Stimulated activated naive CD4-positive, alpha-beta T cell (primary cell): ENCODE results near the gene NR1I3.
"Not testable (repeated sequence)": the region's sequence is repeated elsewhere in the genome, so short reads cannot be mapped to it uniquely, and the experiment has no call there.

Experiments
- DNase-seq, 6 experiments: peaks; one replicate each; lab custom pipeline; 2025; lab: John Stamatoyannopoulos, UW

Gene NR1I3

DNA sequence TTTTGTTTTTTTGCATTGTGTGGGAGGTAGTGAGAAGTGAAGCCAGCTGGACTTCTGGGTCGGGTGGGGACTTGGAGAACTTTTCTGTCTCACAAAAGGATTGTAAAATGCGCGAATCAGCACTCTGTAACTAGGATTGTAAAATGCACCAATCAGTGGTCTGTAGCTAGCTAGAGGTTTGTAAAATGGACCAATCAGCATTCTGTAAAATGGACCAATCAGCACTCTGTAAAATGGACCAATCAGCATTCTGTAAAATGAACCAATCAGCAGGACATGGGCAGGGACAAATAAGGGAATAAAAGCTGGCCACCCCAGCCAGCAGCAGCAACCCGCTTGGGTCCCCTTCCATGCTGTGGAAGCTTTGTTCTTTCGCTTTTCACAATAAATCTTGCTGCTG lies 12.1 kb upstream of the NR1I3 start:
- DNase-seq, result not testable (repeated sequence)

DNA sequence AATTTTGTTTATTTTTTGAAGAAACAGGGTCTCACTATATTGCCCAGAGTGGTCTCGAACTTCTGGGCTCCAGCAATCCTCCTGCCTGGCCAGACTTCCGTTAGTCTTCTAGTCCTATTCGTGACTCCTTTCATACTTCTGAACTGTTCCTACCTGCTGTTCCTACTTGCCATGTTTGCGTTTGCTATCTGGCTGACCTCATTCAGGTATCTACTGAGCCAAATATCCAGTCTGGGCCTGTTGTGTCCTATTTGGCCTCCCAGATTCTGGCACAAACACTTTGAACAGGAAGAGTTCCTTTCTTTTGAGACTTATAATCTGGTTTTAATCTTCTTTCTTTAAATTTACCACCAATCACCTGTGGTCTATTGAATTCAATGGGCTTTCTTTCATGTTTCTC lies 6.9 kb upstream of the NR1I3 start:
- no peak for DNase-seq

DNA sequence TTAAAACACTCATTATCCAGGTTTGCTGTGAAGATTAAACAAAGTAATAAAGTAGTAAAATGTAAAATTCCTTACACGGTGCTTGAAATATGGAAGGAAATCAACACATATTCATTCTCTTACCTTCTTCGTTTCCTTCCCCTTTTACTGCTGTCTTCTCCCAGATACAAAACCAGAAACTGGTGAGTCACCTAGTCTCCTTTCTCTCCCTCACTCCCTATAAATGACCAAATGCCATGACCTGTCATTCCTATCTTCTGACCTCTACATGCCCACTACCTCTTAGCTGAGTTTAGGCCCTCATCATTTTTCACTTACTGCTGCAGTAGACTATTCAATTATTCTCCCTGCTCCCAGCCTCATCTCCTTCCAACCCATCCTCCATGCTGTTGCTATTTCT lies 4.3 kb upstream of the NR1I3 start:
- no peak for DNase-seq

DNA sequence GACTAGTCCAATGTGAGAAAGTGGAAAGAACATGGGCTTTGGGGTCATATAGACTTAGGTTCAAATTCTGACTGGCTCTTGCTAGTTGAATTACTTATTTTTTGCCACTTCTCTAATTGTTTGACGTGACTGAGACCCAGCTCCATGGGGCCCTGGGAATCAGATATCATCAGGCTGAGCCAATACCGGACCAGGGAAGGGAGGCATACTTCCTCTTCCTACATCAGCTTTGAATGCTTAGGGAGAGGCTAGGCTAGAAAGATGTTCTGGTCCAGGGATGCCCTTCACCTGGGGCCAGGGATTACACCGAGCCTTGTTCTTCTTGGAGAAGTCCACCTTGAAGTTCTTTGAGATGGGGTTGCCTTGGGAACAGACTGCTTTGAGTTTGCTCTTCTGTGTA lies 3.7 kb upstream of the NR1I3 start:
- DNase-seq, result no peak

DNA sequence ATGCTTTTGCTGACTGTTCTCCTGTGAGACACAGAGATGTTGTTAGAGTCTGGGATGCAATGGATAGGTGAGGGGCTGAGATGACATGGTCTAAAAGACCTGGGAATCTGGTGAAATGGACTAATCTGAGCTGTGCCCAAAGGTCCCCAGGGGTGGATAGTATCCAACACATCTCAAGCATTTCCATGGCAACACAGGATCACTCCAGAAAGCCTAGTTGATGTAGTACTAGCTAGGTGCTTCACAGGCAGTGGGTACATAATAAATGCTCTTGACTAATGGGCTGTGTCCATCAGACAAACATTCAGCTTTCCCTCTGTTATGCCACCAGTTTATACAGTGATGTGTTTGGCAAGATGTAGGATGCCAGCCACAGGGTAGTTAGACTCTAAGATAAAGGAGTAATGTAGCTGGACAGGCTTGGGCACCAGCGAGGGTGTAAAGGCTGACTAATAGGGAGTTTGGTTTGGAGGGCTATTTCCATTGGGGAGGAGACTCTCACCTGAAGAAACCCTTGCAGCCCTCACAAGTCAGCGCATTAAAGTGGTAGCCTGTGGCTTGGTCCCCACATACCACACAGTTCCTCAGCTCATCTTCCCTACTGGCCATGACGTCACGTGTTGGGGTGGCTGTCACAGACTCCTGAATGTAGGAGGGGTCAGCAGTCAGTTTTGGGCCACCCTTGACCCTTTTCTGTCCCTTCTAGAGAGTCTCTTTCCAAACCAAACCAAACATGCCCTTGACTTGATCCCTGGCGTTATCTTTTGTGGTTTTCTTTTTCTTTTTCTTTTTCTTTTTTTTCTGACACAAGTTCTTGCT lies 1.8 kb downstream of the NR1I3 start:
- no peak for DNase-seq

DNA sequence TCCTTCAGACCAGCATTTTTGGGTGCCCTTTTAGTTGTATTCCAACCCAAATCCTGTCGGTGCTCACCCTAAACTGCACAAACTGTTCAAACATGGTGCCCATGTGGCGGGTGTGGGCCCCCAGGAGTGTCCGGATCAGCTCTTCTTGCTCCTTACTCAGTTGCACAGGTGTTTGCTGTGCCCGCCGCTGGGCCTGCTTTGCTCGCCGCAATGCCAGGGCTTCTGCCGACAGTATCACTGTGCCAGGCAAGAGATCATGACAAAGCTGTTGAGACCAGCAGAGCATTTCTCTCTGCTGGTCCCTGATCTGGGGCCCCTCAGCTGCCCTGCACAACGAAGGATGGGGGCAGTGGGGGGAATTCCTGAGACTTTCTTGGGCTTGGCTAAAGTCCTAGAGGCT lies 4.9 kb downstream of the NR1I3 start:
- DNase-seq, result no peak

DNA sequence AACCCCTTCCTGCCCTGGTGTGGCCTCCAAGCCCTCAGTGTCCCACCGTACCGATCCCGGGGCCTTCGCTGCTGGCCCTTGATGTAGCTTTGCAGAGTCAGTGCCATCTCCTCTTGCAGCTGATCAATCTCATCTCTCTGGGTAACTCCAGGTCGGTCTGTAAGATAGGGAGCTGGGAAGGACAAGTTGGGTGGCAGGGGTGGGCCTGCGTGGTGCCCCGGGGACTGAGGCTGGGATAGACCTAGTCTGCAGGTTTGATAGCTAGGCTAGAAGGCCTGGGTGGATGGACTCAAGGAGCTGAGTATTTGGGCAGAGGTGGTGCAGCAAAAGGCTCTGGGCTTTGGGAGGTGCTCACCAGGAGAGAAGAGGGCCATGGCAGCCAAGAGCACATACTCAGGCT lies 7.2 kb downstream of the NR1I3 start:
- no peak for DNase-seq

DNA sequence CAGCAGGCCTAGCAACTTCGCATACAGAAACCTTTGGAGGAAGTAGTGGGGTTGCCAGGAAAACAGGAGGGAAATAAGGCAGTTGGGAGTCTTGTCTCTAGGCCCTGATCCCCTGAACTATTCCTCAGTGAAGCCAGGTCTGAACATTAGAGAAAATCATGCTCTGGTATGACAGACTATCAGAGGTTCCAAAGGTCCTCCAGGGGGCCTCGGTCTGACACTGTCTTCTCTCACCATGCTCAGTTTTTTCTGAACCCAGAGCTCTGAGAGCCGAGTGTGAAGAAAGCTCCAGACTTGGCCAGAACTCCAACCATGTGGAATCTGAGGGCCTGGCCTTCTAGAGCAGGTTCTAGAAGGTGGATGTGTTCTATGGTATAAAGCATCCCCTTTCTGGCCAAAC lies 8.1 kb downstream of the NR1I3 start:
- no peak for DNase-seq

DNA sequence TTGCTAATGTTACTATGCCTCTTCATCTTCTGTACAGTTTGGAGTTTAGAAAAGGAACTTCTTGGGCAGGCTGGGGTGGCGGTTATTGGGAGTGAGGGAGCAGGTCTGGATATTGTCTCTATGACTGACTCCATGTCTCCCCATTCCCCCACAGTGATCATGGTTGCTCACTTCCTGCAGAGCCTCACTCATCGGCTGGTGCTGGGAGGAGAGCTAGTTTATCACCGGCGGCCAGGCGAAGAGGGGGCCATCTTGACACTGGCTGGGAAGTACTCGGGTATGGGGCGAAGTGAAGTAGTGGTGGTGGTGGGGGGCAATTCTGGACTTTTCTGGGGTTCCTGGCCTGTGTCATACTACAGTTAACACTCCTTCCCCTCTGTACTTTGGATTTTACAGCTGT lies 10.0 kb downstream of the NR1I3 start:
- DNase-seq, result no peak

DNA sequence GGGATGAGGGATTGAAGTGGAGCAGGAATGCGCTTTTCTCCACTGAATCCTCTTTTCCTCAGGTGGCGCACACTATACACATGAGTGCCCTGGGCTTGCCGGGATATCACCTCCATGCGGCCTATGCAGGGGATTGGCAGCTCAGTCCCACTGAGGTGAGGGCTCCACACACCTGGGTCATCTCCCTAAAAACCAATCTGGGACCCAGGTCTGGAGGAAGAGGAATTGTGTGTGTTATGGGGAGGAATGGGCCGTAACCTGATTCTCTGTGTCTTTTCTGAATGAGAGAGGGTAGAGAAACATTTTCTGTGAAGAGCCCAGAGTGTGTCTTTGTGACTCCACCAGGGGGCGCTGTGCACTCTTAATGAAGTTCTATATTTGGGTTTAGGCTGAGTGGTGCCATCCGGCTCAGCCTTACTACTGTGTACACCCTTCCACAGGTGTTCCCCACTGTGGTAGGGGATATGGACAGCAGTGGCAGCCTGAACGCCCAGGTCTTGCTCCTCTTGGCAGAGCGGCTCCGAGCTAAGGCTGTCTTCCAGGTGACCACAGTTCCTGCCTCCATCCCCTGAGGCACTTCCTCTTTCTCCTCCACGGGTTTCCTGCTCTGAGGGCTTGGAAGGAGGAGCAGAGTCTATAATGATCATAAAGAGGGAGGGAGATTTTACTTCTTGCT lies 10.7 kb downstream of the NR1I3 start:
- peak; percentile 71 to 92 (median 84) for DNase-seq

DNA sequence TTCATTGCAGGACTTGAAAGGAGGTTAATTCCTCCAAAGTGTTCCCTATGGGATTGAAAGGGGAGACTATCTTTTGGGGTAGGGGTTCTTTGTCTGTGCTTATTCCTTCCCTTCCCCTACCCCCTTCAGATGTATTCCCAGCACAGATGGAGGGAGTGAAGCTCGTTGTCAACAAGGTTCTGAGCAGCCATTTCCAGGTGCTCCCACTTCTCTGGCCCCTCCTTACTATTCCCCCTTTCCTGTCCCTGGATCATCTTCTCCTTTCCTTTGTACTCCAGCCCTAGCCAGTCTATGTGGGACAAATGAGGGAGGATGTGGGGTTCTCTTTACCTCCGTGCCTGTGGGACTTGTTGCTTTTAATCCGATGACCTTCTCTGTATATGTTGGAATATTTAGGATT lies 11.2 kb downstream of the NR1I3 start:
- DNase-seq, result no peak

DNA sequence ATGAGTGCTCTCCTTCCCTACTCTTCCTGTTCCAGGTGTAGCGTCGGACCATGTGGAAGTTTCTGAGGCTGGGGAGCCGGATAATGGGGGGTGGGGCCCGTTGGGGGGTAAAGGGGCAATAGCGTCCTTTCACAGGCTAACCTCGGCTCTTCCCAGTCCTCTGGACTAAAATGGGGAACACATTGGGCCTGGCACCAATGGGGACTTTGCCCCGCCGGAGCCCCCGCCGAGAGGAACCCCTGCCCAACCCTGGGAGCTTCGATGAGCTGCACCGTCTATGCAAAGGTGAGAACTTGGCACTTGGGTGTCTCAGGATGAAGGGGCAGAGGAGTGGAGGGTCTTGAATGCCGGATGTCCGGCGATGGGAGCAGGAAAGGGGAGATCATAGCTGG lies 11.7 kb downstream of the NR1I3 start:
- no peak for DNase-seq

DNA sequence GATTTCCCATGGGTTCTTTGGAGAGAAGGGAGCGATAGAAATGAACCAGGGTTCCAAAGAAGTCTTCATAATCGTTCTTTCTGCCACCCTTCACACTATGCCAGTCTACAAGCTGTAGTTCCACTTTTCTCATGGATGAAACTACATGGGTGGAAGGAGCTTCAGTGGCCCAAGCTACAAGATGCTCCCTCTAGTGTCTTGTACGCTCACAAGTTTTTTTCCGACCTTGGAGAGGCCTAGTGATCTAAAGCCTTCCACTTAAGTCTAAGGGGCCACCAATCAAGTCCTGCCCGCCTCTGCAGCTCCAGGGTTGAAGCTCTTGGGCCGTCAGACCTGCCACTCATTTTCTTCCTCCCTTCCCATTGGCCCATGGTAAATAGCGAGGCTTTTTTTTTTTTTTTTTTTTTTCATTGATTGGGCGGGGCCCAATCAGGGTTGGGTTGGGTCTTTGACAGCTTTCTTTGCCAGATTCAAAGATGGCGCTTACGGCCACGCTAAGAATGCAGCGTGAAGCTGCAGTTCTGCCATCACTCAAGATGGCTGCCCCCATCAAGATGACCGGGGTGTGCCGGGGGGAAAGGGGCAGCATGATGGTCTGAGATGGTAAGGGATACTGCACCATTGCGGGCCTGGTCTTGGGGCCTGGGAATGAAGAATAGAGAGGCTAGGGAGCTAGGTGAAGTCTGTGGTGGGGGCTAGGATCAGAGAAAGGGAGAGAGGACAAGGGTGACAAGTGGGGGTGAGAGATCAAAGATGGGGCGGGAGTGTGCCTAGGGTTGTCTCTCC lies 12.3 kb downstream of the NR1I3 start, which contains the start of gene TOMM40L:
Gene TOMM40L, plus strand, starts transcription at position 527 of the 786 bp plus-strand sequence. CDS start 430 bp downstream, outside the sequence.
- DNase-seq, result peak; percentile 72 to 96 (median 91)

DNA sequence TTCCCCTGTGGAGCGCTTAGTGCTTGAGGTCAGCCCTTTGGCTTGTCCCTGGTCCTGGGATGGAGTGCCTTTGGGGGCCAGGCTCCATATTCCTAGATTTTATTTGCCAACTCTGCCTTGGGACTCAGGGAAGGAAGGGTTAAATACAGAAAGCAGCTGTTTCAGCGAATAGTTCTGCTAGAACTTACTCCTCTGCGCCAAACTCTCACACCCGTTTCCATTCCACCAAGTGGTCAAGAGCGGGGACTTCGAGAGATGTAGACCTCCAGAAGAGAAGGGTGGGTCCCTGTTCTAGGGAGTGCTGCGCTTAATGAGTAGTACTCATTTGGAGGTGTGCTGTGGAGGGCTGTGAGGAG lies 12.8 kb downstream of the NR1I3 start:
- DNase-seq, result peak in 1 of 6 experiments; percentile 16

DNA sequence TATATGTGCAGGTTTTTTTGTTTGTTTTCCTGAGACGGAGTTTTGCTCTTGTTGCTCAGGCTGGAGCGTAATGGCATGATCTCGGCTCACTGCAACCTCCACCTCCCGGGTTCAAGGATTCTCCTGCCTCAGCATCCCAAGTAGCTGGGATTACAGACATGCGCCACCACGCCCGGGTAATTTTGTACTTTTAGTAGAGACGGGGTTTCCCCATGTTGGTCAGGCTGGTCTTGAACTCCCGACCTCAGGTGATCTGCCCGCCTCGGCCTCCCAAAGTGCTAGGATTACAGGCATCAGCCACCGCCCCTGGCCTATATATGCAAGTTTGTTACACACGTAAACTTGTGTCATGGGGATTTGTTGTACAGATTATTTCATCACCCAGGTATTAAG lies 13.3 kb downstream of the NR1I3 start:
- not testable (repeated sequence) for DNase-seq

DNA sequence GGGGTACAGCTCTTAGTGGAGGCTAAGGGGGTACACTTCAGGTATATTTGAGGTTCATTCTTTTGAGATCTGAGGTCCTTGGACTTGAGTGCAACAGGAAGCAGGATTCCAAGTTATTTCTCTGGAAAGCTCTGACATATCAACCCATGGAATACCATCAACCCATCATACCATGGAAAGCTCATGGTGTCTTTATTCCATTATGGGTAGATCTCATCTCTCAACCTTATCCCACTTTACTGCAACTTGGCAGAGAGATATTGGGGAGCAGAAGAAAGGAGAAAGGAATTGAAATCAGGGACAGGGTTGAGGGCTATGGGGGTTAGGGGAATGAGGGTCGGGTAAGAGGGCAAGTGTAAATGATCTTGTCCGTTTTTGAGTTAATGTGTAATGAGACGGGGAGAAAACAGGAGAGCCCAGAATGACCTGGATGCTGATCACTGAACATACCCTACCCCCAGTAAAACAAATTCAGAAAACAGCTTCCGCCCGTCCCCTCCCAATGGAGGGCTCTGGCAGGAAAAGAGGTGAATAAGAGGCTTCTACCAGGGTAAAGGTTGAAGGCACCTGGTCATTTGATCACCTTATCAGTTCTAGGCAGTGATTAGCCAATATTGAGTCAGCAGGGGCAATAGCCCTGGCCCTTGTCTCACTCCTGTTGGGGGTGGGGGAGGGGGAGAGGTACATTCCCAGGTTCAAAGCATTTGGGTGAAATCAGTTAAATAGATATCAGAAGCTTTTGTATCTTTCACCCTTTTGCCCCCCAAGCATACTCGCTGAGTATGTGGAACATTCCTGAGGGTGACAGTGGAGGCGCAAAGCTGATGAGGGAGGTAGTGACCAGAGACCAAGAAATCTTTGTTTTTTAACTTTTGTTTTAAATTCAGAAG lies 14.0 kb downstream of the NR1I3 start:
- DNase-seq, result no peak

DNA sequence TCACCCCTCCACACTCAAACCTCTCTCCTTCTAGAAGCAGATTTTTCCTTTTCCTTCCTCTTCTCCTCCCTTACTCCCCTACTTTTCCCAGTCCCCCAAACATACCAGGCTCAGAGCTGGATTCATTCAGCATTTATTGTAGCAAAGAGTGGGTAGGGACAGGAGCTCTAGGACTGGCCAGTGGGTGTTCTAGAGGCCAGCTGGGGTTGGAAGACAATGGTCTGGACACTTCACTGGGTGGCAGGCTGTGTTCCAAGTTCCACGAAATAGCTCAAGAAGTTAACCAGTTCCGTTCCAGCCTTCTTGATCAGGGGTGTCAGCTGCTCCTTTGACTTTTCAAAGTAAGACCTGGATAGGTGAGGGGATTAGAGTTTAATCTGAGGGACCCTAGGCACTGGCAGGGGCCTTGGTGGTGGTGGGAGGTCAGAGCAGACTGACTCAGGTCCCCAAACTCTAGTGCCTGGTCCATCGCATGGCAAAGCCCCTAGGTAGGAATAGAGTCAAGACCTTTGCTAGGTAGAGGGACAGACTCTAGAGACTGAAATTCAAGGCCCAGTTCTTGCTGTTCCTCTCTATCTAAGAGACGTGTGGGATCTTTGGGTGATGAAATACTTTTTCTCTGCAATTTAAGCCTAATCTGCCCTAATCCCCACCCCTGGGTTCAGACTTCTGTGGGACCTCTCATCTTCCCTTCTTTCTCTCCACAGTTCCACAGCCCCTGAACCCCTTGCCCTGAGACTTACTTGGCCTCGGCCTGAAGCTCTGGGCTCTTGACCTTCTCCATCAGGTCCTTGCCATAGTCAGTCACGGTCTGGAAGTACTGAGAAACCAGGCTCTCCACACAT lies 15.6 kb downstream of the NR1I3 start:
- no peak for DNase-seq

DNA sequence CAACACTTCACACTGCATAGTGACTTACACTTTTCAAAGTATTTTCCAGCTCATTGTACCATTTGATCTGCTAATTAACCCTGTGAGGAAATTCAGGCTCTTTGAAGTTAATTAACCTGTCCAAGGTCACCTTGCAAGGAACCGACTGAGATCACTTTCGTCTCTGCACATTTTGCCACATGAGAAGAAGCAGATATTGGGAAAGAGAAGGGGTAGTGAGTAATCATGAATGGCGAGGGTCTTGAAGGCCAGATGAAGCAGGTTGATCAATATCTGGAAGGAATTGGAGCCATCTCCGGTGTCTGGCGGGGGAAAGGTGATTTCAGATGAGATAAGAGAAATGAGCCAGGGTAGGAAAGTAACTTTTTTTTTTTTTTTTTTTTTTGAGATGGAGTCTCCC lies 18.0 kb downstream of the NR1I3 start:
- DNase-seq, result no peak

DNA sequence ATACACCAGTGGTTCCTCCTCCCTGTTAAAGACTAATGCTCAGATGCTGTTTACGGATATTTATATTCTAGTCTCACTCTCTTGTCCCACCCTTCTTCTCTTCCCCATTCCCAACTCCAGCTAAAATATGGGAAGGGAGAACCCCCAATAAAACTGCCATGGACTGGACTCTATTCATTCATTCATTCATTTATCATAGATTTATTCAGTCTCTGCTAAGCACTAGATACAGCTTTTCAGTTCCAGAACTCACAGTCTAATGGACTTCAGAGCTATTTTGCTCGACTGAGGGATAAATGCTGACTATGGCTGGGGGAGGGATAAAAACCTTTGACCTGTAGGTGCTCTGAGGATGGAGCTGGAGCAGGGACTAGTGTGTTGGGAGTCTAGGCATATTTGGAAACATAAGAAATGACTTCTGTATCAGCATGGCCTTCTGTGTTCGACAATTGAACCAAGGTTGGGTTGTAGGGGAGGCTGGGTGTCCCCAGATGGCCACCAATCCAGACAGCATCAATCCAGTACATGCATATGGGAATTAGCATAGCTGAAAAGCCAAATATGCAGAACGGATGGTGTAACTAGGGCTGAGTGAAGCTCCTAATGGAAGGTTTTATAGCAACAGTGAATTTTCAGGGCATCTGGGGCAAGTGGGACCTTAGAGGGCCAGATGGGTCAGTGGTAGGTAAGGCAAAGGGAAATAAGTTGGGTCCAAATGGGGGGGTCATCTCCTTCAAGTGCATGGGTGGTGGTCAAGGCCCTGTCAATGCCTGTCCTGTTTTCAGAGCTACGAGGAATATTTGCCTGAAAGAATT lies 18.7 kb downstream of the NR1I3 start:
- no peak for DNase-seq
